IMR-90 (cell line): ENCODE data around the gene CPA3. TPM values are rescaled to one million over a fixed set of nuclear protein-coding genes. Genes with fewer than 3 reads are reported as not detected.

Source experiments
- ATAC-seq: fragments of 200-7000 bp; cut with Tn5 transposase; 2 replicates; pipeline ENCODE4 v1.9.1; 2020; ENCODE audit warnings: low read depth, mild to moderate bottlenecking, moderate library complexity
- BruUV-seq: library from RNA; stranded (reverse); fragments of 400-500 nt; replicated peaks from 2 replicates; lab custom pipeline; 2021; lab: Mats Ljungman, UMichigan
- CTCF ChIA-PET: fragments of 300-600 bp; formaldehyde crosslinking; extraction: SDS; loops from one replicate; lab custom pipeline; 2021; ENCODE audit warnings: antibody characterized with exemption; lab: Yijun Ruan, JAX
- POLR2A ChIA-PET: fragments of 300-600 bp; sonication (Branson Sonifier 250); formaldehyde crosslinking; loops from one replicate; lab custom pipeline; 2022; ENCODE audit warnings: antibody characterized with exemption; ENCODE audit not compliant: unreplicated experiment; lab: Charles Lee
- DNase-seq: peaks from one replicate; pipeline ENCODE4 v3.0.0; 2013
- H2AFZ ChIP-seq: replicated peaks from 2 replicates; pipeline ENCODE3; 2013; ENCODE audit warnings: low read length, mild to moderate bottlenecking; ENCODE audit not compliant: poor library complexity
- H2AK5ac ChIP-seq: 2 replicates; pipeline ENCODE4 v1.6.1; 2013; ENCODE audit warnings: low read depth, low read length, inconsistent platforms
- H2AK9ac ChIP-seq: replicated peaks from 2 replicates; pipeline ENCODE3; 2013; ENCODE audit warnings: mild to moderate bottlenecking, low read depth, low read length, moderate library complexity; ENCODE audit not compliant: poor library complexity
- H2BK120ac ChIP-seq: 2 replicates; pipeline ENCODE4 v1.6.1; 2013; ENCODE audit warnings: low read depth, low read length, inconsistent platforms
- H2BK15ac ChIP-seq: 3 replicates; pipeline ENCODE4 v1.6.1; 2013; ENCODE audit warnings: low read depth, low read length, inconsistent platforms
- H2BK20ac ChIP-seq: 2 replicates; pipeline ENCODE4 v1.6.1; 2013; ENCODE audit warnings: low read depth, mild to moderate bottlenecking, inconsistent platforms, low read length, moderate library complexity
- H2BK5ac ChIP-seq: 2 replicates; pipeline ENCODE4 v1.6.1; 2013; ENCODE audit warnings: mild to moderate bottlenecking, low read depth, low read length, inconsistent platforms; ENCODE audit not compliant: poor library complexity, severe bottlenecking
- H3K14ac ChIP-seq: replicated peaks from 2 replicates; pipeline ENCODE4 v1.6.1; 2013; ENCODE audit warnings: low read depth, low read length, inconsistent platforms
- H3K18ac ChIP-seq: 2 replicates; pipeline ENCODE4 v1.6.1; 2013; ENCODE audit warnings: low read depth, low read length, control low read depth
- H3K23ac ChIP-seq: 2 replicates; pipeline ENCODE4 v1.6.1; 2013; ENCODE audit warnings: low read depth, low read length, inconsistent platforms
- H3K27ac ChIP-seq: 2 replicates; pipeline ENCODE4 v1.5.1; 2013; ENCODE audit warnings: mild to moderate bottlenecking, control low read depth, low read length; ENCODE audit not compliant: insufficient read depth
- H3K27me3 ChIP-seq: 2 replicates; pipeline ENCODE4 v1.6.1; 2013; ENCODE audit warnings: low read length; ENCODE audit not compliant: control insufficient read depth, insufficient read depth
- H3K36me3 ChIP-seq: 2 replicates; pipeline ENCODE4 v1.6.1; 2013; ENCODE audit warnings: low read length, mixed read lengths; ENCODE audit not compliant: control insufficient read depth, insufficient read depth
- H3K4ac ChIP-seq: 2 replicates; pipeline ENCODE4 v1.6.1; 2013; ENCODE audit warnings: low read depth, low read length, inconsistent platforms
- H3K4me1 ChIP-seq: 2 replicates; pipeline ENCODE4 v1.6.1; 2013; ENCODE audit warnings: low read length, mixed read lengths; ENCODE audit not compliant: control insufficient read depth, insufficient read depth
- H3K4me2 ChIP-seq: 2 replicates; pipeline ENCODE4 v1.6.1; 2013; ENCODE audit warnings: low read depth, mild to moderate bottlenecking, control low read depth, low read length, moderate library complexity
- H3K4me3 ChIP-seq: 2 replicates; pipeline ENCODE4 v1.5.1; 2013; ENCODE audit warnings: low read depth, mild to moderate bottlenecking, control low read depth, low read length, moderate library complexity; ENCODE audit not compliant: insufficient read depth
- H3K56ac ChIP-seq: 2 replicates; pipeline ENCODE4 v1.6.1; 2013; ENCODE audit warnings: low read length, inconsistent platforms; ENCODE audit not compliant: insufficient read depth; ENCODE audit errors: extremely low read depth
- H3K79me1 ChIP-seq, 2 experiments: 2 replicates each; pipeline ENCODE4 v1.6.1; 2013; ENCODE audit warnings: low read length in 2 of 2, inconsistent platforms in 1 of 2, low read depth in 1 of 2
- H3K9ac ChIP-seq: 2 replicates; pipeline ENCODE4 v1.6.1; 2013; ENCODE audit warnings: low read depth, low read length, control low read depth
- H3K9me1 ChIP-seq: 2 replicates; pipeline ENCODE4 v1.6.1; 2013; ENCODE audit warnings: low read length, inconsistent platforms; ENCODE audit not compliant: insufficient read depth
- H3K9me3 ChIP-seq: 2 replicates; pipeline ENCODE4 v1.6.1; 2013; ENCODE audit warnings: low read length; ENCODE audit not compliant: control insufficient read depth, insufficient read depth
- H4K20me1 ChIP-seq: 2 replicates; pipeline ENCODE4 v1.6.1; 2013; ENCODE audit warnings: low read length, inconsistent platforms; ENCODE audit not compliant: insufficient read depth
- H4K5ac ChIP-seq: 2 replicates; pipeline ENCODE4 v1.6.1; 2013; ENCODE audit warnings: mild to moderate bottlenecking, low read depth, low read length, control low read depth
- H4K8ac ChIP-seq, 2 experiments: 2 replicates each; pipeline ENCODE4 v1.6.1; 2013; ENCODE audit warnings: low read depth in 2 of 2, low read length in 2 of 2, control low read depth in 1 of 2, inconsistent platforms in 1 of 2
- H4K91ac ChIP-seq: 2 replicates; pipeline ENCODE4 v1.6.1; 2013; ENCODE audit warnings: low read depth, low read length, inconsistent platforms; ENCODE audit not compliant: insufficient read depth
- CEBPB ChIP-seq: IDR thresholded peaks from 2 replicates; pipeline ENCODE4 v1.6.1; 2012; ENCODE audit warnings: low read depth, low read length, improper control_type of control experiment
- CHD1 ChIP-seq: IDR thresholded peaks from 2 replicates; pipeline ENCODE4 v1.6.1; 2012; ENCODE audit warnings: low read depth, low read length, improper control_type of control experiment
- MAZ ChIP-seq: IDR thresholded peaks from 2 replicates; pipeline ENCODE4 v1.6.1; 2012; ENCODE audit warnings: low read depth, mild to moderate bottlenecking, low read length, improper control_type of control experiment, moderate library complexity, borderline replicate concordance
- POLR2A ChIP-seq: IDR thresholded peaks from 2 replicates; pipeline ENCODE4 v1.6.1; 2012; ENCODE audit warnings: mild to moderate bottlenecking, low read depth, low read length
- RCOR1 ChIP-seq: IDR thresholded peaks from 2 replicates; pipeline ENCODE4 v1.6.1; 2012; ENCODE audit warnings: mild to moderate bottlenecking, low read length, improper control_type of control experiment; ENCODE audit not compliant: insufficient replicate concordance
- SMC3 ChIP-seq: fragments of 150-350 bp; IDR thresholded peaks from 2 replicates; pipeline ENCODE4 v1.6.1; 2016; ENCODE audit warnings: low read depth, mild to moderate bottlenecking, antibody characterized with exemption, low read length, moderate library complexity
- WGBS, 2 experiments: methylation state at CpG; one replicate each; pipeline versions ENCODE4 v1.1.5 to v1.1.7; 2013; ENCODE audit warnings: missing lambda C conversion rate in 2 of 2; ENCODE audit not compliant: insufficient read length in 1 of 2; ENCODE audit errors: extremely low coverage in 2 of 2; 5-methylcytosine and 5-hydroxymethylcytosine counted together
- dilution Hi-C: fragments of 300-500 bp; cut with HindIII; formaldehyde crosslinking; loops from one replicate; pipeline ENCODE4 v1.14.3; 2018; ENCODE audit warnings: low sequenced_read_pairs; ENCODE audit not compliant: unreplicated experiment
- in situ Hi-C: fragments of 300-500 bp; cut with MboI; formaldehyde crosslinking; loops from 3 replicates; pipeline ENCODE4 v1.14.3; 2019; ENCODE audit warnings: low sequenced_read_pairs, inconsistent platforms, mixed read lengths
- intact Hi-C: fragments of 100-400 bp; cut with micrococcal nuclease; formaldehyde crosslinking; loops from 2 replicates; pipeline ENCODE4 v1.10.0; 2022
- polyA plus RNA-seq, 3 experiments: library from polyadenylated mRNA; depleted of rRNA; stranded (reverse); fragments of >200 nt; gene quantifications; 2 replicates each; pipeline ENCODE4 v1.2.3, GENCODE V29; 2012; ENCODE audit warnings: low replicate concordance in 1 of 3
- total RNA-seq: library from RNA; depleted of rRNA; stranded (reverse); fragments of >200 nt; gene quantifications from 2 replicates; pipeline ENCODE4 v1.2.3, GENCODE V29; 2012
- TF ChIP-seq, protein P1 (sequence below): fragments of 150-350 bp; IDR thresholded peaks from 2 replicates; pipeline ENCODE4 v1.6.1; 2017; ENCODE audit warnings: mild to moderate bottlenecking, antibody characterized with exemption, low read length, low read depth

Gene CPA3
- total and polyA plus RNA-seq, 2 of the 4 experiments (the other 2 are of a cell fraction) = 0.07 TPM; not detected in 1

DNA sequence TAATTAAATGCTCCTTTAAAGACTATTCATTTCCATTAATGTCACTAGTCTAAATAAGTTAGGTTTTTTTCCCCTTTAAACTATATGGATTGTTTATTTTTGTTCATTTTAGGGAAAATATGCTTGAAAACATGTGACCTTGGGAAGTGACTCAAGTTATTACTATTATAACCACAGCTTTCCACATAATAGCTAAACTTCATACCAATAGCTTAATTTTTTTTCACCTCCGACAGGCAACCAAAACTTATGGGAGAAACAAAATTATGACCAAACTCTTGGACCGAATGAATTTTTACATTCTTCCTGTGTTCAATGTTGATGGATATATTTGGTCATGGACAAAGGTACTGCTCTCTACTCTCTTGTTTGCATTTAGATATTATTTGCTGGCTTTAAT is 16.2 kb downstream of the CPA3 start:
- no peaks in the 10 kb centered on the region for H3K9me1 ChIP-seq
- POLR2A ChIA-PET = no interaction called here
- no peak overlapping the region for H3K4ac ChIP-seq
- no peaks in the 10 kb centered on the region for H4K20me1 ChIP-seq
- H2AFZ ChIP-seq = no peak overlapping the region
- intact Hi-C loops = no loop called here
- no peak overlapping the region for H2AK9ac ChIP-seq
- H2BK5ac ChIP-seq = no peak overlapping the region
- no peaks in the 10 kb centered on the region for H3K36me3 ChIP-seq
- H3K23ac ChIP-seq = no peak overlapping the region
- no CpG with 5 or more reads among the region's 2 CpGs for WGBS, 2 experiments
- CTCF ChIA-PET = interaction anchor here (0.6 to 1.1 kb wide), 2 partner anchors 8 to 17 kb away, joined by 3 read pairs; no protein-coding TSS in a partner anchor
- H2BK120ac ChIP-seq = no peak overlapping the region
- DNase-seq (peak; percentile 37), ATAC-seq (peak; percentile 40; the same call in 1 of the 2 replicates)
- no peak overlapping the region for H3K14ac ChIP-seq
- no peak overlapping the region for H3K18ac ChIP-seq
- TF ChIP-seq, protein P1, sequence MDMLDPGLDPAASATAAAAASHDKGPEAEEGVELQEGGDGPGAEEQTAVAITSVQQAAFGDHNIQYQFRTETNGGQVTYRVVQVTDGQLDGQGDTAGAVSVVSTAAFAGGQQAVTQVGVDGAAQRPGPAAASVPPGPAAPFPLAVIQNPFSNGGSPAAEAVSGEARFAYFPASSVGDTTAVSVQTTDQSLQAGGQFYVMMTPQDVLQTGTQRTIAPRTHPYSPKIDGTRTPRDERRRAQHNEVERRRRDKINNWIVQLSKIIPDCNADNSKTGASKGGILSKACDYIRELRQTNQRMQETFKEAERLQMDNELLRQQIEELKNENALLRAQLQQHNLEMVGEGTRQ = no peak
- TF ChIP-seq SMC3 (no peak), CEBPB (no peak), RCOR1 (no peak), CHD1 (no peak), MAZ (no peak), POLR2A (no peak)
- H2BK15ac ChIP-seq = no peak overlapping the region
- no peak overlapping the region for H3K4me3 ChIP-seq
- no peak overlapping the region for H4K91ac ChIP-seq
- no peaks in the 10 kb centered on the region for H3K79me1 ChIP-seq
- H3K9me3 ChIP-seq = no peaks in the 10 kb centered on the region
- H3K27ac ChIP-seq = no peak overlapping the region
- peaks cover 1% of the 10 kb centered on the region; the same call in 1 of the 2 replicates for H3K4me1 ChIP-seq
- no peak overlapping the region for H4K8ac ChIP-seq
- H2BK20ac ChIP-seq = no peak overlapping the region
- BruUV-seq = no TSS peak
- dilution Hi-C loops = no loop called here
- H2AK5ac ChIP-seq = no peak overlapping the region
- H3K9ac ChIP-seq = no peak overlapping the region
- no peak overlapping the region for H4K5ac ChIP-seq
- in situ Hi-C loops = no loop called here
- H3K27me3 ChIP-seq = no peaks in the 10 kb centered on the region
- no peak overlapping the region; the same call in 1 of the 2 replicates for H3K4me2 ChIP-seq
- no peak overlapping the region for H3K56ac ChIP-seq
